ENCODE measurements around the gene PISD.
"Not testable (repeated sequence)": the region's sequence is repeated elsewhere in the genome, so short reads cannot be mapped to it uniquely, and the experiment has no call there.

Gene PISD

GRCh38 chr22:31607696-31608095 lies 54.3 kb downstream of the PISD start:
- DNase-seq (ENCODE audit: low spot score) = no peak

DNA sequence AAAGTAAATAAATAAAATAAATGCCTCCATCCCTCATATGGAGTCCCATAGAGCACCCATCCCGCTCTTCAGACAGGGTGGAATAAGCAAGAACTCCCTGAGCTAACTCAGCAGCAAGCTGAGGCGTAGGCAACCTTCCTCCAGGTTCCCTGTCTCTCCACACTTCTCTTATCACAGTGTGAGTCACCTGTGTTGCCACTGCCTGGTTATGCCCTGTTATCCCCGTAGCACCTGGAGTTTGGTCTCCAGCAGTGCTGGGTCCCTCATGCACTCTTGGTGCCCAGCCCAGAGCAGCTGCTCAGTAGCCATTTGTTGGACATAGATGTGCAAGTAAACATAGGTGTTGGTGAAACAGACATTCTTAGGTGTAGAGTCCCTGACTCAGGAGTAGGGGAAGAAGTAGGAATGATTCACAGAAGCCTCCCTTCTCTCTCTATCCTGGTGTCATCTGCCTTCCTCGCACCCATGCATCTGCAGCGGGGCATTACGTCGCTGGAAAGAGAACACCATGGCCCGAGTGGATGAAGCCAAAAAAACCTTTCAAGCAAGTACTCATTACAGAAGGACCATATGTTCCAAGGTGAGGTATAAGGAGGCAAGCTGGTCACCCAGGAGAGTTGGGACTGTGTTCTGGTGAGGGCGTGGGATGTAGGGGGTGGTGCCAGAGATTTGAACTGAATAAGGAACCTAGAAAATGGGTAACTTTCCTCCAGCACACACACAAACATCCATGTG lies 56.0 kb downstream of the PISD start:
- DNase-seq (ENCODE audit: low spot score) = no peak

GRCh38 chr22:31604746-31605705 lies 57.0 kb downstream of the PISD start:
- no peak for DNase-seq (ENCODE audit: low spot score)

DNA sequence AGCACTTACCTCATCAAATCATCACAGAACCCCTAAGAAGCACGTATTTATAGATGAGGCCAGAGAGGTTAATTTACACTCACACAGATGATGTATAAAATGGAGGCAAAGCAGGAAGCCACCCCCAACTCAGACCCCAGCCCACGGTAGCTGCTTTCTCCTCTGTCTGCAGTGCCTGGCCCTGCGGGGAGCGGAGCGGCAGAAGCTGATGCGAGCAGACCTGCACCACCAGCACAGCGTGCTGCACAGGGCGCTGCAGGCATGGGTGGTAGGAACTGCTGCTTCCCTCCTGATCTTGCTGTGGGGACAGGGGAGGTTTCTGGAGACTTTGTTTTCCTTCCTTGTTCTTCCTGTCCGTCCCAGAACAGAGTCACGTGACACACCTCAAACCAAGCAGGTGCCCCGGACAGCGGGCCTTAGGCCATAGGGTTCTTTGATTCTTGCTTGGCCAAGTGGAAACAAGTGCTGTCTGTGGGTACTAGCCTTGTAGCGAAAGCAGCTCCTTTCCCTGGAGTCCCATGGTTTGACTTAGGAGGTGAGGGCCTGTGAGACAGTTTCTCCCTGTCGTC lies 57.8 kb downstream of the PISD start:
- DNase-seq (ENCODE audit: low spot score) = no peak

DNA sequence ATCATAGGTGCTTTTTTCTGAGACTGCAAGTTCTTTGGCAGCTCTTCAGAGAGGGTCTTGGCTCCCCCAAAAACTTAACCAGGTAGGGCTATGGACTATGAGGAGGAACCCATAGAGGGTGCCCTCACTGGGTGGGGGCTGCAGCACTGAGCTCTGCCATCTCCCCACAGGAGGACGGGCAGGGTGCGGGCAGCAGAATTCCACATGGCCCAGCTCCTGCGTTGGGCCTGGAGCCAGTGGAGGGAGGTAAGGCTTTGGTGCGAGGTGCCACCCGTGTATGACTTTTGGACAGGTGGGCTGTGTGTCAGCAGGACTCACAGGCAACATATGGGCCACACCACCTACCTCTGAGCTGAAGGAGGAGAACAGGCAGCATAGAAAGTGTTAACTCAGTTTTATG lies 58.4 kb downstream of the PISD start:
- no peak for DNase-seq (ENCODE audit: low spot score)

- DNase-seq (ENCODE audit: low spot score) = no peak
Observed at GRCh38 chr22:31603081-31603525, 58.9 kb downstream of the PISD start.

DNA sequence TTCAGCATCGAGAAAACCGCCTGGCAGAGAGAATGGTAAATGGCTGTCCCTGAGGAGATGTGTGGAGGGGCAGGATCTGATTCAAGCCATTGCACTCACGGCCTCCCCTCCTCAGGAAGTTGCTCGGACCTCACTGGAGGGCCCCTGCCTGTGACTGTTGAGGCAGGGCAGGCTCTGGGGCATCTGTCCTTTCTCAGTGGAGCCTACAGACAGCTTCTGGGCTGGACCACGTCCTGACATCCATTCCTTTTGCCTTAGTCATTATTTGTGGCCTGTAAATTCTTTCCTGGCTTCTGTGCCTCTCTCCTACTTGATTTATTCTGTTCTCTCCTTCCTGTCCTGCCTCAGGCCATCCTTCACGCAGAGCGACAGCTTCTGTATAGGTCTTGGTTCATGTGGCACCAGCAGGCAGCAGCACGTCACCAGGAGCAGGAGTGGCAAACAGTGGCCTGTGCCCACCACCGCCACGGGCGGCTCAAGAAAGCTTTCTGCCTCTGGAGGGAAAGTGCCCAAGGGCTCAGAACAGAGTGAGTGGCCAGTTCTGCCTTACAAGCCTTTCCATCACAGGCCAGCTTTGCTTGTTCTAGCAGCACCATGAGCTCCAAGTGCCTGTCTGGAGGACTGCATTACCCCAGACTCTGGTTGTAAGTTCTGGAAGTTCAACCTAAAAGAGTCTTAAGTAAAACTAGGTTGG lies 59.6 kb downstream of the PISD start:
- no peak for DNase-seq (ENCODE audit: low spot score)

DNA sequence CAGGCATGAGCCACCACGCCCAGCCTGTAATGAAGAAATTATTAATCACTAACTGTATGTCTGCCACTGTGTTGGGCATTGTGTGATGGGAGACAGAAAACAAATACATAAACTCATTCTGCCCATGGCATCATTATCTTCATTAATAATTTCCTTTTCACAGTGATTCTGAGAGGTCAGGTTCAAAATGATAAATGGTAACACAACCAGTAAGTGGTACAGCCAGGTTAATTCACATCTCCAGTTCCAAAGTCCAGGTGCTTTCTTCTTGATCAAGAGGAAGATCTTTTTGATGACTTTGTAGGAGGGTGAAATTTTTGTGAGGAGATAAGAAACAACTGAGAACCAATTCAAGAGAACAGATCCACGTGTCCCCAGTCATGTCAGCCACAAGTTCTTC lies 66.7 kb downstream of the PISD start:
- DNase-seq (ENCODE audit: low spot score) = no peak

GRCh38 chr22:31590161-31590560 lies 71.9 kb downstream of the PISD start:
- not testable (repeated sequence) for DNase-seq (ENCODE audit: low spot score)

GRCh38 chr22:31588970-31589675 lies 72.9 kb downstream of the PISD start:
- no peak for DNase-seq (ENCODE audit: low spot score)

DNA sequence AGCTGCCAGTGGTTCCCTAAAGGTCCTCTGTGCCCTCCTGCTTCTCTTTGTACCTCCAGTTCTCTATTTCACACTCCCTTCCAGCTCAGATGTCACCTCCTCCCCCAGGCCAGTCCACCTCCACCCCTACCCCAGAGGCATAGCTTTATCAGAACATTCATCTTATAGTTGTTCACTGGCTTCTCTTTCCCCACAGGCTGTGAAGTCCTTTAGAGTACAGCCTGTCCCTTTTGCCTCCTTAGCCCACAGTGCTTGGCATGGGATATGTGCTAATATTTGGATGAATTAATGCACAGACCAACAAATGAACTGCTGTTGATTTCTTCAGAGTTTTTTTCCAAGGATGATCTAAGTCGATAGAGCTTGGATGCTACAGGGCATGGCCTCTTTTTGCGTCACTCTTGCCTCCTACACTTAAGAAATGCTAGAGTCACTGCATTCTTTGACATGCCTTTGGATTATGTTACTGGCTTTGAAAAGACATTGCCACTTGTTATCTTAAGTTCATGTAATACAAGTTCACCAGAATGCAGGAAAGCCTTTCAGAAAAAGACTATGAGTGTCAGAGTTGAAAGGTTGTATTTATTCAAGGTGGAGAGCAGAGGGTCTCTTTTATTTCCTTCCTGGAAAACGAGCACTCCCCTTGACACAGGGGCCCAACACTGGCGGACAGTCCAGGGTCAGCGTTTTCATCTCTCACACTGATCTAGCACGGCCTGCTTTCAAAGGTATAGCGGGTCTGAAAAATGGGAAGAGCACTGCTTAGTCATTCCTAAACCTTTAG lies 75.7 kb downstream of the PISD start:
- DNase-seq (ENCODE audit: low spot score) = no peak

DNA sequence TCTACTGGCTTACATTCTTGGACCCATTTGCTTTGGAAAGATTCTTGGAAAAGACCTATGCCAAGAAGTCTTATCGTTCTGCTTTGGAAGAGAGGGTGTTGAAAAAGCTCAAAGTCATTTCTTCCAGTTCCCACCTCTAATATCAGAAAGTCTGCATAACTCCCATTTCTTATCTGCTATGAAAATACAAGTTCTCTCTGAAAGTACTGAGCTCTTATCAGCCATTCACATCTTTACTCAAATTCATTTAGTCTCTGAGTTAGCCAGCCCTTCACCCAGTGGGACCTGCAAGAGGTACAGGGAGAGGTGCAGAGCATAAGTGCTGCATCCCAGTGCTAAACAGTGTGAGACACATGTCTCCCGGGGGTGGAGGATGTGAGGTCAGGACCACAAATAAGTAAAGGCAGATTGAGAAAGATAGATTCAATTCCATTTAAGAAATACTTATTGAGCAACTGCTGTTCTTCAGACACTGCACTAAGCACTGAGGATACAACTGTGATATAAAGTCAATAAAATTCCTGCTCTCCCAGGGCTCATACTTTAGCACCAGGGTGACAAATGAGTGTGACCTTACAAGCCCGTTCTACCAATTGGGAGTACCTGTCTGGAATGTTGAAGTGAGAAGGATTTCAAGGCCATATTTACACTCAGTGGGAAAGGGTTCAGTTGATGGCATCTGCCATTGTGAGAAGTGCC lies 76.7 kb downstream of the PISD start:
- DNase-seq (ENCODE audit: low spot score) = no peak

DNA sequence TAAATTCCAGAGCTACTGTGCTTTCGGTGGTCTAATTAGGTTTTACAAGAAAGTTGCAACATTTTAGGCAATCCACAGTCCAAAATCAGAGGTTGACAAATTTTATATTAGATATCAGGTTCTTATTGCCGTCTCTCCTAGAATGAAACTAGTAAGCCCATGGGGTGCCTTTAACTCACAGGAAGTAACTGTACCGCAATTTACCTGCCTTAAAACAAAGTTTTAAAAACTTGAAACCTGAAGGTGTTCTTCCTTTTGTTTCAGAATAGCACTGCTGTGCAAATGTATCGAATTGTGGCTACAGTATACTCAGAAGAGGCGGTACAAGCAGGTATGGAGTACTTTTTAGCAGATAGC lies 77.2 kb downstream of the PISD start:
- peak; percentile 10 for DNase-seq (ENCODE audit: low spot score)

GRCh38 chr22:31583861-31584485 lies 78.0 kb downstream of the PISD start:
- no peak for DNase-seq (ENCODE audit: low spot score)

DNA sequence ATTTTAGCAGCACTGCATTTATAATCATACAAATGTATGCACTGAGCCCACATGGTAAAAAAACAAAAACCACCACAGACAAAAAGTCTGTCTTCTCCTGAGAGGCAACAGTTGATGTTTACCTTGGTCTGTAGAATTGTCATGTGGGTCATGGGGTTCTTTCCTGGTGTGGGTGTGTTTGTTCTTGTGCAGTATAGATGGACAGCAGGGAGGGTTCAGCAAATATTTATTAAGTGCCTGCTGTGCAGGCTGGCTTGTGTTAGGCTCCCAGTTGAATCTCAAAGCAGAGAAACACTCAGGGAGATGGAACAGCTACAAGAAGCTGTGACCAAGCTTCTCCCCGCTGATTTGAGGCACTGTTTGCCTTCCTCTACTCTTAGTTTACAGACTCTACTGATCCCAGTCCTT lies 82.2 kb downstream of the PISD start:
- DNase-seq (ENCODE audit: low spot score) = no peak

DNA sequence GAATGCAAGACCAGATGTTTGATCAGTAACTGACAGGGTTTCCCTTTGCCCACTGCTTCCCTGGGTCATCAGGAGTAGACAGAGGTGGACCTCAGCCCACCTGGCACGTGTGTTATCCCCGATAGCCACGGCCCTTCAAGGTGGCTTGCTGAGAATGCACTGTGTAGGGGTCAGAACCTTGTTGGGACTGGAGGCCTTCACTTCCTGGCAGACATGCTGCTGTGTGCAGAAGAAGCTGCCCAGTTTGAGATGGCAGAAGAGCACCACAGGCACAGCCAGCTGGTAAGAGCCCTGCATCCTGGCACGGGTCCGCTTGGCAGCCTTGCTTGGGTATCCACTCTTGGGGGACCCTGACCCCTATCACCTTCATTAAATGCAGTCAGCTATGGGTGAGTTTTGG lies 83.8 kb downstream of the PISD start:
- no peak for DNase-seq (ENCODE audit: low spot score)

- DNase-seq (ENCODE audit: low spot score) = no peak
Observed at GRCh38 chr22:31577711-31578110, 84.3 kb downstream of the PISD start.

DNA sequence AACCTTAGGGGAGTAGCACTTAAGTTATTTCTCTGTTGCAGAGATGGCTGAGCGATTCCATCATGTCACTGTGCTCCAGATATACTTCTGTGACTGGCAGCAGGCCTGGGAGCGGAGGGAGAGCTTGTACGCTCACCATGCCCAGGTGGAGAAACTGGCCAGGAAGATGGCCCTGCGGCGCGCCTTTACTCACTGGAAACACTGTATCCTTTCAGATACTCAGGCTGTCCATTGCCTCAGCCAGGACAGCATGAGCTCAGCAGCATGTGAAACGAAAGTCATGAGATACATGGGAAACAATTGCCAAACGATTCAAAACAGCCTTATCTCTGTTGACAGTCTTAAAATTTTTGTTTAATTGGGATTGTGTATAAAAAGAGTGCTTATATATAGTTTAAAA lies 86.8 kb downstream of the PISD start:
- no peak for DNase-seq (ENCODE audit: low spot score)

- DNase-seq (ENCODE audit: low spot score) = no peak
Observed at GRCh38 chr22:31574055-31574670, 87.9 kb downstream of the PISD start.
